Rectal smooth muscle tissue (tissue), 1 donor: ENCODE results near the gene POPDC3.
"Not testable (repeated sequence)": the region's sequence is repeated elsewhere in the genome, so short reads cannot be mapped to it uniquely, and the experiment has no call there.

Experiments
- H3K27ac ChIP-seq: one replicate; pipeline ENCODE4 v1.7.0; 2013; ENCODE audit warnings: low read depth, low read length, inconsistent platforms
- H3K27me3 ChIP-seq: one replicate; pipeline ENCODE4 v1.7.0; 2013; ENCODE audit warnings: low read length; ENCODE audit not compliant: control insufficient read depth, insufficient read depth
- H3K36me3 ChIP-seq: one replicate; pipeline ENCODE4 v1.7.0; 2013; ENCODE audit warnings: low read length; ENCODE audit not compliant: control insufficient read depth, insufficient read depth
- H3K4me1 ChIP-seq: one replicate; pipeline ENCODE4 v1.7.0; 2013; ENCODE audit warnings: low read length; ENCODE audit not compliant: control insufficient read depth, insufficient read depth
- H3K4me3 ChIP-seq: one replicate; pipeline ENCODE4 v1.7.0; 2013; ENCODE audit warnings: low read length
- H3K9ac ChIP-seq: one replicate; pipeline ENCODE4 v1.7.0; 2013; ENCODE audit warnings: low read length

POPDC3 gene

GRCh38 chr6:105192707-105193465, 13.1 kb upstream of the POPDC3 start:
- Histone ChIP-seq H3K27ac (no peak overlapping the region), H3K4me1 (no peaks in the 10 kb centered on the region), H3K27me3 (no peaks in the 10 kb centered on the region), H3K4me3 (no peak overlapping the region), H3K9ac (no peak overlapping the region), H3K36me3 (no peaks in the 10 kb centered on the region)

DNA sequence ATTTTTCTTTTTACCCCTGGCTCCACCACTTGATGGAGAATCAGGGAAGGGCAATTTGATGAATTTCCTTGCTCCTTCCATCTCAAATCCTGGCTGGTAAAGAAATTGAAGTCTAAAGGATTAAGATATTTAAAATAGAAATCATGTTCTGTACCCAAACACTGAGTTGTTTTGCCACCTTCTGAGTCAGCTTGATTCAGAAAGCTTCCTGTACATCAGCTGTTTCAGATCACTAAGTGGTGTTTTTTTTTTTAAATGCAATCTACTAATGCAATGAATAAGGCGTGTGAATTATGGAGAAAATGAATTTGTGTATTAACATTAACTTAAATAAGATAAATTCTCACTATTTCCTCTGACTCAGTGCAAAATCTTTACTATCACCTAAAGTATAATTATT, 11.5 kb upstream of the POPDC3 start:
- H3K36me3 ChIP-seq = no peaks in the 10 kb centered on the region
- H3K9ac ChIP-seq = no peak overlapping the region
- no peak overlapping the region for H3K27ac ChIP-seq
- H3K27me3 ChIP-seq = no peaks in the 10 kb centered on the region
- no peaks in the 10 kb centered on the region for H3K4me1 ChIP-seq
- no peak overlapping the region for H3K4me3 ChIP-seq

- no peak overlapping the region for H3K27ac ChIP-seq
- no peaks in the 10 kb centered on the region for H3K27me3 ChIP-seq
- H3K9ac ChIP-seq = no peak overlapping the region
- H3K36me3 ChIP-seq = no peaks in the 10 kb centered on the region
- H3K4me3 ChIP-seq = no peak overlapping the region
- no peaks in the 10 kb centered on the region for H3K4me1 ChIP-seq
Measured at GRCh38 chr6:105189026-105189820, 9.4 kb upstream of the POPDC3 start.

DNA sequence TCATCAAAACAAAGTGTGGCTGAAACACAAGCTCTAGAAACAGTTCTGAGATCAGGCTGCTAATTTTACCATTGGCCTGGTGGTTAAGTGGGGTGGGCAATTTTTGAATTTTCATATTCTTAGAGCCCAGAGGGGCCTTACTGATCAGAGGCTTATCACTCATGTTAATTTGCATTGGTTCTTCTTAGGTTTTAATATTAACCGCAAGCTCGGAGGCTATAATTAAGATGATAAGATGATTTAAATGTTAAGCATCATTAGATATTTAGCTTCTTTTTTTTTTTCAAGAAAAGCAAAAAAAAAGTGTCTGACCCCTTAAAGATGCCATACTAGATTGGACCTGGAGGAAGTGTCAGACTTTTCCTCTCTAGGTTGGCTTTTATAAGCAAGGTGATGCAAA, 8.4 kb upstream of the POPDC3 start:
- no peak overlapping the region for H3K27ac ChIP-seq
- H3K27me3 ChIP-seq = no peaks in the 10 kb centered on the region
- H3K9ac ChIP-seq = no peak overlapping the region
- no peaks in the 10 kb centered on the region for H3K36me3 ChIP-seq
- H3K4me3 ChIP-seq = no peak overlapping the region
- no peaks in the 10 kb centered on the region for H3K4me1 ChIP-seq

DNA sequence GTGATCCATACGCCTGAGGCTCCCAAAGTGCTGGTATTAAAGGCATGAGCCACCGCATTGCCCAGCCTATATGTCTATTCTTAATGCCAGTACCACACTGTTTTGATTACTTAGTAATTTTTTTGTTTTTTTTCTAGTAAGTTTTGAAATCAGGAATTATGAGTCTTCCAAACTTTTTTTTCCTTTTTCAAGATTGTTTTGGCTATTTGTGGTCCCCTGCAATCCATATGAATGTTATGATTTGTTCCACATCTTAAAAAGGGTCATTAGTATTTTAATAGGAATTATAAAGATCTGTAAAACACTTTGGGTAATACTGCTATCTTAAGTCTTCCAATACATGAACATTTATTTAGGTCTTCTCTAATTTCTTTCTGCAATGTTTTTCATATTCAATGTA, 6.8 kb upstream of the POPDC3 start:
- Histone ChIP-seq H3K9ac (no peak overlapping the region), H3K4me1 (no peaks in the 10 kb centered on the region), H3K4me3 (no peak overlapping the region), H3K27me3 (no peaks in the 10 kb centered on the region), H3K36me3 (no peaks in the 10 kb centered on the region), H3K27ac (no peak overlapping the region)

DNA sequence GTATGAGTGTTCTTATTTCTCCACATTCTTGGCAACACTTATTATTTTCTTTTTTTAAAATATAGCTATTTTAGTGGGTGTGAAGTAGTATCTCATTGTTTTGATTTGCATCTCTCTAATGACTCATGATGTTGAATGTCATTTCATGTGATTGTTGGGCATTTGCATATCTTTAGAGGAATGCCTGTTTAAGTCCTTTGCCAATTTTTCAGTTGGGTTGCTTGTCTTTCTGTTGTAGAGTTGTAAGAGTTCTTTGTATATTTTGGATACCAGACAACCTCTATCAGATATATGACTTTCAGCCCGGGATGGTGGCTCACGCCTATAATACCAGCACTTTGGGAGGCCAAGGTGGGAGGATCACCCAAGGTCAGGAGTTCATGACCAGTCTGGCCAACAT, 5.1 kb upstream of the POPDC3 start:
- Histone ChIP-seq H3K36me3 (no peaks in the 10 kb centered on the region), H3K4me3 (no peak overlapping the region), H3K27ac (no peak overlapping the region), H3K4me1 (no peaks in the 10 kb centered on the region), H3K27me3 (peaks cover 5% of the 10 kb centered on the region), H3K9ac (no peak overlapping the region)

GRCh38 chr6:105181981-105182515, 2.2 kb upstream of the POPDC3 start:
- Histone ChIP-seq H3K36me3 (no peaks in the 10 kb centered on the region), H3K4me1 (no peaks in the 10 kb centered on the region), H3K27me3 (peaks cover 12% of the 10 kb centered on the region), H3K27ac (no peak overlapping the region), H3K4me3 (no peak overlapping the region), H3K9ac (no peak overlapping the region)

DNA sequence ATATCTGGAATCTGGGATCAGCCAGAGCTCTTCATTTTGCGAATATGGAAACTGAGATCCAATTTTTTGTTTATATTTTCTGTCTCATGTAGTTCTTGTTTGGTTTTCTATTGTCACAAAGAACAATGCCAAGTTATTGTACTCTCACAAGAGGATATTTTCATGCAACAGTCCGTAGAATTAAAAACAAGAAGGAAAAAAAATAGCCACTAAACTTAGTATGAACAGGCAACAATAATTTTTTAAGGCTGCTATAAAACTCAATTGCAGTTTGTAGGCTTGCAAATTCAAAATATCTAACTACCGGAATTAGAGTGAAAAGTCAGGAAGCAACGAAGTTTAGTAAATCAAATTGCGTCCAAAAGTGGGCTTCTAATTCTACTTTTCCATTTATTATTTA, 1.2 kb downstream of the POPDC3 start:
- peaks cover 12% of the 10 kb centered on the region for H3K27me3 ChIP-seq
- H3K9ac ChIP-seq = no peak overlapping the region
- no peak overlapping the region for H3K4me3 ChIP-seq
- H3K36me3 ChIP-seq = no peaks in the 10 kb centered on the region
- no peaks in the 10 kb centered on the region for H3K4me1 ChIP-seq
- H3K27ac ChIP-seq = no peak overlapping the region

DNA sequence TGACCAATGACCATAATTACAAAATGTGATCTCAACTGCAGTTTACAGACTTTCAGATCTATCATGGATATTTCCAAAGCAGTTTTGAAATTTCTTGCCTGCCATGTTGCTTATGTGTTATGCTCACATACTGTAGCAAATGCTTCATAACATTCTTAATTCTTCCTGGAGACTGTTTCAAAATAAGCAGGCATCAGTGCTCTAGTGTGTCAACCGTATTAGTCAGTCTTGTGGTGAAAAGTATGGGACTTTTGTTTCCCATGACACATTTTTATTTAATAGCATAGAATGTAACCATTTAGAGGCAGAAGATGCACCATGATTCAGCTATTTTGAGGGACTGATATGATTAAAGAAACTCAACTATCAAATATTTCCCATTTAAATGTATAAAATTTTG, 1.7 kb downstream of the POPDC3 start:
- Histone ChIP-seq H3K9ac (no peak overlapping the region), H3K27ac (no peak overlapping the region), H3K36me3 (no peaks in the 10 kb centered on the region), H3K4me1 (no peaks in the 10 kb centered on the region), H3K27me3 (peaks cover 12% of the 10 kb centered on the region), H3K4me3 (no peak overlapping the region)

GRCh38 chr6:105177556-105177955, 2.3 kb downstream of the POPDC3 start:
- Histone ChIP-seq H3K27me3 (peaks cover 12% of the 10 kb centered on the region), H3K4me1 (no peaks in the 10 kb centered on the region), H3K9ac (no peak overlapping the region), H3K36me3 (no peaks in the 10 kb centered on the region), H3K27ac (no peak overlapping the region), H3K4me3 (no peak overlapping the region)

DNA sequence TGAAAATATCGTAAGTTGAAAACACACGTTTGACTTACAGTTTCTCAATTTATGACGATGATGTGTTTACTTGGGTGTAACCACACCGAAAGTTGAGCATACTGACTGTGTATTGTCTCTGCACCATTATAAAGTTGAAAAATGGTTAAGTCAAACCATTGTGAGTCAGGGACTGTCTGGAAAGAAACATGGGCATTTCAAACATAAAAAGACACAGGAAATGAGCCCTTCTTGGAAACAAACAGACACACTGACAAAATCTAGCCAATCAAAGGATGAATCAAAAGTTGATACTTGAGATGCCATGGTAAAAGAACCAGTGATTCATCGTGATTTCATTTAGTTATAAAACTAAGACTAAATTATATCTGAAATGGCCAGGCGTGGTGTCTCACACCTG, 5.3 kb downstream of the POPDC3 start:
- no peaks in the 10 kb centered on the region for H3K36me3 ChIP-seq
- no peak overlapping the region for H3K9ac ChIP-seq

DNA sequence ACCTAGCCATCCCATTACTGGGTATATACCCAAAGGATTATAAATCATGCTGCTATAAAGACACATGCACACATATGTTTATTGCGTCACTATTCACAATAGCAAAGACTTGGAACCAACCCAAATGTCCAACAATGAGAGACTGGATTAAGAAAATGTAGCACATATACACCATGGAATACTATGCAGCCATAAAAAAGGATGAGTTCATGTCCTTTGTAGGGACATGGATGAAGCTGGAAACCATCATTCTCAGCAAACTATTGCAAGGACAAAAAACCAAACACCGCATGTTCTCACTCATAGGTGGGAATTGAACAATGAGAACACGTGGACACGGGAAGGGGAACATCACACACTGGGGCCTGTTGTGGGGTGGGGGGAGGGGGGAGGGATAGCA, 7.3 kb downstream of the POPDC3 start:
- H3K36me3 ChIP-seq, H3K27ac ChIP-seq, H3K9ac ChIP-seq, H3K4me3 ChIP-seq, H3K4me1 ChIP-seq, H3K27me3 ChIP-seq: not testable (repeated sequence)

More for the DNA sequence above, 5.3 kb downstream of the POPDC3 start:
- Histone ChIP-seq H3K4me1 (no peaks in the 10 kb centered on the region), H3K27ac (no peak overlapping the region), H3K4me3 (no peak overlapping the region), H3K27me3 (peaks cover 6% of the 10 kb centered on the region)
